GM19455 (cell line): ENCODE results near the gene KRTAP4-4.
"Not testable (repeated sequence)": the region's sequence is repeated elsewhere in the genome, so short reads cannot be mapped to it uniquely, and the experiment has no call there.

Experiments
- ATAC-seq: cut with Tn5 transposase; IDR thresholded peaks from one replicate; pipeline ENCODE4 v1.9.1; 2021; ENCODE audit not compliant: unreplicated experiment

Gene KRTAP4-4

GRCh38 chr17:41148971-41149651, 11.4 kb downstream of the KRTAP4-4 start:
- ATAC-seq: not testable (repeated sequence)

GRCh38 chr17:41147531-41148204, 12.9 kb downstream of the KRTAP4-4 start:
- no peak for ATAC-seq

- ATAC-seq: no peak
Observed at GRCh38 chr17:41145261-41145660, 15.3 kb downstream of the KRTAP4-4 start.

GRCh38 chr17:41144846-41145245, 15.7 kb downstream of the KRTAP4-4 start:
- no peak for ATAC-seq

GRCh38 chr17:41141361-41141760, 19.2 kb downstream of the KRTAP4-4 start:
- no peak for ATAC-seq

GRCh38 chr17:41140360-41141131, 20.0 kb downstream of the KRTAP4-4 start, which contains the start of gene KRTAP4-6:
TSS of gene KRTAP4-6 (minus strand) at chr17:41140544. CDS start at chr17:41140487, 57 bp downstream.
- no peak for ATAC-seq

- not testable (repeated sequence) for ATAC-seq
Observed at GRCh38 chr17:41139865-41140264, 20.7 kb downstream of the KRTAP4-4 start.

- ATAC-seq: no peak
Observed at GRCh38 chr17:41133880-41134735, 26.4 kb downstream of the KRTAP4-4 start.

- ATAC-seq: no peak
Observed at GRCh38 chr17:41131979-41132378, 28.6 kb downstream of the KRTAP4-4 start.

GRCh38 chr17:41127371-41127770, 33.2 kb downstream of the KRTAP4-4 start:
- no peak for ATAC-seq

- ATAC-seq: no peak
Observed at GRCh38 chr17:41126412-41126811, 34.1 kb downstream of the KRTAP4-4 start.

- no peak for ATAC-seq
Observed at GRCh38 chr17:41125064-41125463, 35.5 kb downstream of the KRTAP4-4 start.

GRCh38 chr17:41123991-41124371, 36.6 kb downstream of the KRTAP4-4 start, which contains the start of gene KRTAP4-12:
TSS of gene KRTAP4-12 (minus strand) at chr17:41124182. CDS start at chr17:41124122, 60 bp downstream.
- ATAC-seq: not testable (repeated sequence)

GRCh38 chr17:41123292-41123990, 37.1 kb downstream of the KRTAP4-4 start:
- ATAC-seq: not testable (repeated sequence)

GRCh38 chr17:41121742-41122141, 38.8 kb downstream of the KRTAP4-4 start:
- ATAC-seq: no peak

GRCh38 chr17:41119696-41120690, 40.6 kb downstream of the KRTAP4-4 start:
- ATAC-seq: not testable (repeated sequence)

- no peak for ATAC-seq
Observed at GRCh38 chr17:41118721-41119120, 41.8 kb downstream of the KRTAP4-4 start.

- not testable (repeated sequence) for ATAC-seq
Observed at GRCh38 chr17:41117846-41118386, 42.6 kb downstream of the KRTAP4-4 start, which contains the start of gene KRTAP4-11. TSS of gene KRTAP4-11 (minus strand) at chr17:41118373. CDS start at chr17:41118315, 58 bp downstream.
